ENCODE results near the gene CCDC197.

The CCDC197 gene

DNA sequence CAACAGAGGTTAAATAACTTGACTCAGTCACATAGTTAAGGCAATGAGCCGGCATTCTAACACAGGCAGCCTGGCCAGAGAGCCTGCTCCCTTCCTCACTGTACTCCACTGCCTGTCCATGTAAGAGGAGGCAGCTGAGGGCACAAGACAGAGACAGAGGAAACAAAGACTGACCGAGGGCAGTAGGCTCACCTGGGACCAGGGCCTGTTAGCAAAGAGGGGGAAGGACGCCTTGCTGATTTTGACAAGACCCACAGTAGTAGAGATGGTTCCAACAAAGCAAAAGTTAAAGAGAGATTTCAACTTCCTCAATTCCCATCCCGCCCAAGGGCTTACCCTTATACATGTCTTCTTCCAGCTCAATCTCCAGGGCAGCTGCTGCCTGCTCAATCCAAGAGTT lies 55.6 kb downstream of the CCDC197 start:
- TF ChIP-seq TCF12 (IDR thresholded peaks at IDR 0.05; ENCODE audit: low read depth) (no peak), ZBTB7A (IDR thresholded peaks at IDR 0.05; ENCODE audit: low read depth) (no peak), NFIC (IDR thresholded peaks at IDR 0.05) (no peak), TEAD4 (IDR thresholded peaks at IDR 0.05) (no peak), RAD21 (IDR thresholded peaks at IDR 0.05; ENCODE audit: low read depth) (no peak), CREB1 (IDR thresholded peaks at IDR 0.05; ENCODE audit: low read depth) (no peak), EP300 (IDR thresholded peaks at IDR 0.05; ENCODE audit: borderline replicate concordance) (no peak), CEBPB (IDR thresholded peaks at IDR 0.05) (no peak), FOXM1 (IDR thresholded peaks at IDR 0.05; ENCODE audit: borderline replicate concordance, low read depth) (no peak), YY1 (IDR thresholded peaks at IDR 0.05; ENCODE audit: low read depth) (no peak), EGR1 (IDR thresholded peaks at IDR 0.05) (no peak), TAF1 (IDR thresholded peaks at IDR 0.05; ENCODE audit: low read depth) (no peak)
- TF ChIP-seq, protein P1, sequence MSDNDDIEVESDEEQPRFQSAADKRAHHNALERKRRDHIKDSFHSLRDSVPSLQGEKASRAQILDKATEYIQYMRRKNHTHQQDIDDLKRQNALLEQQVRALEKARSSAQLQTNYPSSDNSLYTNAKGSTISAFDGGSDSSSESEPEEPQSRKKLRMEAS (IDR thresholded peaks at IDR 0.05) = no peak
- TF ChIP-seq, protein P2, sequence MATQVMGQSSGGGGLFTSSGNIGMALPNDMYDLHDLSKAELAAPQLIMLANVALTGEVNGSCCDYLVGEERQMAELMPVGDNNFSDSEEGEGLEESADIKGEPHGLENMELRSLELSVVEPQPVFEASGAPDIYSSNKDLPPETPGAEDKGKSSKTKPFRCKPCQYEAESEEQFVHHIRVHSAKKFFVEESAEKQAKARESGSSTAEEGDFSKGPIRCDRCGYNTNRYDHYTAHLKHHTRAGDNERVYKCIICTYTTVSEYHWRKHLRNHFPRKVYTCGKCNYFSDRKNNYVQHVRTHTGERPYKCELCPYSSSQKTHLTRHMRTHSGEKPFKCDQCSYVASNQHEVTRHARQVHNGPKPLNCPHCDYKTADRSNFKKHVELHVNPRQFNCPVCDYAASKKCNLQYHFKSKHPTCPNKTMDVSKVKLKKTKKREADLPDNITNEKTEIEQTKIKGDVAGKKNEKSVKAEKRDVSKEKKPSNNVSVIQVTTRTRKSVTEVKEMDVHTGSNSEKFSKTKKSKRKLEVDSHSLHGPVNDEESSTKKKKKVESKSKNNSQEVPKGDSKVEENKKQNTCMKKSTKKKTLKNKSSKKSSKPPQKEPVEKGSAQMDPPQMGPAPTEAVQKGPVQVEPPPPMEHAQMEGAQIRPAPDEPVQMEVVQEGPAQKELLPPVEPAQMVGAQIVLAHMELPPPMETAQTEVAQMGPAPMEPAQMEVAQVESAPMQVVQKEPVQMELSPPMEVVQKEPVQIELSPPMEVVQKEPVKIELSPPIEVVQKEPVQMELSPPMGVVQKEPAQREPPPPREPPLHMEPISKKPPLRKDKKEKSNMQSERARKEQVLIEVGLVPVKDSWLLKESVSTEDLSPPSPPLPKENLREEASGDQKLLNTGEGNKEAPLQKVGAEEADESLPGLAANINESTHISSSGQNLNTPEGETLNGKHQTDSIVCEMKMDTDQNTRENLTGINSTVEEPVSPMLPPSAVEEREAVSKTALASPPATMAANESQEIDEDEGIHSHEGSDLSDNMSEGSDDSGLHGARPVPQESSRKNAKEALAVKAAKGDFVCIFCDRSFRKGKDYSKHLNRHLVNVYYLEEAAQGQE (IDR thresholded peaks at IDR 0.05; ENCODE audit: low read depth) = no peak
- TF ChIP-seq, protein P3, sequence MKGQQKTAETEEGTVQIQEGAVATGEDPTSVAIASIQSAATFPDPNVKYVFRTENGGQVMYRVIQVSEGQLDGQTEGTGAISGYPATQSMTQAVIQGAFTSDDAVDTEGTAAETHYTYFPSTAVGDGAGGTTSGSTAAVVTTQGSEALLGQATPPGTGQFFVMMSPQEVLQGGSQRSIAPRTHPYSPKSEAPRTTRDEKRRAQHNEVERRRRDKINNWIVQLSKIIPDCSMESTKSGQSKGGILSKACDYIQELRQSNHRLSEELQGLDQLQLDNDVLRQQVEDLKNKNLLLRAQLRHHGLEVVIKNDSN (IDR thresholded peaks at IDR 0.05) = no peak

DNA sequence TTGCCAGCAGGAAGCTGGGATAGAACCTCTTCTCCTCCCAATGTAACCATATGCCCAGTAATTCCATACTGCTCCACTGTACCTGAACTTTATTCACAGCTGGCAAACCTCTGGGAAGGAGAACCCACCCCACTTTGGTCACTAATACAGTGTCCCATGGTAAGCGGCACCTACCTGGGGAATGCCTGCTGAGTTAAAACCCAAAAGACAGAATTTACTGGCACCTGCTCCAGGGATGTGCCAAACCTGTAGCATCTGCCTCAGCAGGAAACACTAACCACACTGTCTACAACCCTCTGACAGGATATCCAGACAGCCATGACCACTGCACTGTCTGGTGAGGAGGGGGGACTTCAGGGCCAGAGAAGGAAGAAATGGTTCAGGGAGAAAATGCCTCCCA lies 57.3 kb downstream of the CCDC197 start:
- TF ChIP-seq EGR1 (IDR thresholded peaks at IDR 0.05) = no peak
- no peak for TF ChIP-seq ZBTB7A (IDR thresholded peaks at IDR 0.05; ENCODE audit: low read depth)
- TF ChIP-seq RAD21 (IDR thresholded peaks at IDR 0.05; ENCODE audit: low read depth) = no peak
- no peak for TF ChIP-seq TCF12 (IDR thresholded peaks at IDR 0.05; ENCODE audit: low read depth)

DNA sequence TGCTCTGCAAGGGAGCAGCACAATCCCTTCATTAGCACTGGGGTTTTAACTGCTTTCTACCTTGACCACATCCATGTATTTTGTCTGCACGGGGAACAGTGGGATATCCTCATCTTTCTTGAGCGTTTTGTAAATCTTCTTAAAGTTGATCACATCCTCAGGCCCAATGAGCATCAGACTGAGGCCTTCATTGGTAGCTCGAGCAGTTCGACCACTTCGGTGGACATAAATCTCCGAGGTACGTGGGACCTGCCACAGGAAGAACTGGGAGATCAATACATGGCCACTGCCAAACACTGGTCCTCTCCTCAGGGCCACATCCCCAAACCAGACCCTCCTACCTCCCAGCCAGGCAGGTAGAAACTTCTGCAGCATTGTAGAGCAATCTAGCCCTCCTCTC lies 57.8 kb downstream of the CCDC197 start:
- TF ChIP-seq EP300 (IDR thresholded peaks at IDR 0.05; ENCODE audit: borderline replicate concordance) (no peak), TAF1 (IDR thresholded peaks at IDR 0.05; ENCODE audit: low read depth) (no peak), CEBPB (IDR thresholded peaks at IDR 0.05) (no peak), TEAD4 (IDR thresholded peaks at IDR 0.05) (no peak), NFIC (IDR thresholded peaks at IDR 0.05) (no peak), FOXM1 (IDR thresholded peaks at IDR 0.05; ENCODE audit: borderline replicate concordance, low read depth) (no peak), ZBTB7A (IDR thresholded peaks at IDR 0.05; ENCODE audit: low read depth) (no peak), EGR1 (IDR thresholded peaks at IDR 0.05) (no peak), TCF12 (IDR thresholded peaks at IDR 0.05; ENCODE audit: low read depth) (no peak)
- TF ChIP-seq, protein P2 (IDR thresholded peaks at IDR 0.05; ENCODE audit: low read depth) = no peak
- TF ChIP-seq, protein P1 (IDR thresholded peaks at IDR 0.05) = no peak
- TF ChIP-seq, protein P3 (IDR thresholded peaks at IDR 0.05) = no peak

DNA sequence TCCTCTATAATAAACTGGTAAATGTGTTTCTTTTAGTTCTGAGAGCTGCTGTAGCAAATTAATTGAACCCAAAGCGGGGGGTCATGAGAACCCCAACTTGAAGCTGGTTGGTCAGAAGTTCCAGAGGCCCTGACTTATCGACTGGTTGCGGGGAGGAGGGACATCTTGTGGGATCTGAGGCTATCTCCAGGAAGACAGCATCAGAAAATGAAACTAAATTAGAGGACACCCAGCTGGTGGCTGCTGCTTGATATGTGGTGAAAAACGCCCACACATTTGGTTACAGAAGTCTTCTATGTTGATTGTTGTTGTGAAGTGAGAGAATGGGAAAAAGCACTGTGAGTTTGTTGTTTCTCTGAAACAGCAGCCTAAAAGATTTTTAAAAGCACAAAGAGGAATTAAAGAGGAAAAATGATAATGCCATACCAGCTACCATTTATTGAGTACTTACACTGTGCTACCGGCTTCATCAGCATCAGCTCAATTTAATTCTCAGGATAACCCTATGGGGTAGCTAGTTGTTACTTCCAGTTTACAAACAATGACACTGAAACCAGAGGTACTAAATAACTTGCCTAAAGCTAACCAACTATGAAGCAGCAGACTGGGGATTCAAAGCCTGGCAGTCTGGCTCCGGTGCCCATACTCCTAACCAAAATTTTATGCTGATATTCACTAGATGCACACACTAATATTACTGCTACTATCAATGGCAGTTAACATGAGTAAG lies 59.6 kb downstream of the CCDC197 start:
- no peak for TF ChIP-seq CEBPB (IDR thresholded peaks at IDR 0.05)
- no peak for TF ChIP-seq EGR1 (IDR thresholded peaks at IDR 0.05)
- no peak for TF ChIP-seq ZBTB7A (IDR thresholded peaks at IDR 0.05; ENCODE audit: low read depth)
- no peak for TF ChIP-seq TAF1 (IDR thresholded peaks at IDR 0.05; ENCODE audit: low read depth)
- no peak for TF ChIP-seq CREB1 (IDR thresholded peaks at IDR 0.05; ENCODE audit: low read depth)

DNA sequence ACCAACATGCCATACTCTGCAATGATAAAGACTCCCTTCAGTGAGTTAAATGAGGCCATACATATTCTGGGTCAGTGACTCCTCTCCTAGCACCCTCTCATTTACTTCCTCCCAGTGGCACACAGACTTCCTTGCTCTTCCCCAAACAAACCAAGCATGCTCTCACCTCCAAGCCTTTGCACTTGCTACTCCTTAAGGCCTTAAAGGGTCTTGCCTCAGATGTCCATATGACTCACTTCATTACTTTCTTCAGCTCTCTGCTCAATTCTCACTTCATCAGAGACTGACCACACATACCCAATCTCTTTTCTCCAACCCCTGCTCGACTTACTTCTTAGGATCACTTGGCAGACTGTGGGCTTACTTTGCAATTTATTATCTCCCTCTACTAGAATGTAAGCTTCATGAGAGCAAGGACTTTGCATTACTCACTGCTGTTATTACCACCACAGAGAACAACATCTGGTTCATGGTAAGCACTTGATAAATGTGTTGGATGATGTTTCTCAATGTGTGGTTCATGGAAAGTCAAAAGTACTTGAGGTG lies 61.1 kb downstream of the CCDC197 start:
- no peak for TF ChIP-seq NFIC (IDR thresholded peaks at IDR 0.05)
- no peak for TF ChIP-seq CEBPB (IDR thresholded peaks at IDR 0.05)
- TF ChIP-seq, protein P1 (IDR thresholded peaks at IDR 0.05) = no peak
- no peak for TF ChIP-seq ZBTB7A (IDR thresholded peaks at IDR 0.05; ENCODE audit: low read depth)
- TF ChIP-seq EP300 (IDR thresholded peaks at IDR 0.05; ENCODE audit: borderline replicate concordance) = no peak
- TF ChIP-seq EGR1 (IDR thresholded peaks at IDR 0.05) = no peak
- TF ChIP-seq, protein P2 (IDR thresholded peaks at IDR 0.05; ENCODE audit: low read depth) = no peak
- no peak for TF ChIP-seq RAD21 (IDR thresholded peaks at IDR 0.05; ENCODE audit: low read depth)
- TF ChIP-seq FOXM1 (IDR thresholded peaks at IDR 0.05; ENCODE audit: borderline replicate concordance, low read depth) = no peak
